ENCODE results near the gene PITPNC1.

GRCh38 chr17:67500261-67500660 is 123.2 kb downstream of the PITPNC1 start:
- TF ChIP-seq POLR2A (IDR thresholded peaks at IDR 0.05): no peak
- TF ChIP-seq, protein P1, sequence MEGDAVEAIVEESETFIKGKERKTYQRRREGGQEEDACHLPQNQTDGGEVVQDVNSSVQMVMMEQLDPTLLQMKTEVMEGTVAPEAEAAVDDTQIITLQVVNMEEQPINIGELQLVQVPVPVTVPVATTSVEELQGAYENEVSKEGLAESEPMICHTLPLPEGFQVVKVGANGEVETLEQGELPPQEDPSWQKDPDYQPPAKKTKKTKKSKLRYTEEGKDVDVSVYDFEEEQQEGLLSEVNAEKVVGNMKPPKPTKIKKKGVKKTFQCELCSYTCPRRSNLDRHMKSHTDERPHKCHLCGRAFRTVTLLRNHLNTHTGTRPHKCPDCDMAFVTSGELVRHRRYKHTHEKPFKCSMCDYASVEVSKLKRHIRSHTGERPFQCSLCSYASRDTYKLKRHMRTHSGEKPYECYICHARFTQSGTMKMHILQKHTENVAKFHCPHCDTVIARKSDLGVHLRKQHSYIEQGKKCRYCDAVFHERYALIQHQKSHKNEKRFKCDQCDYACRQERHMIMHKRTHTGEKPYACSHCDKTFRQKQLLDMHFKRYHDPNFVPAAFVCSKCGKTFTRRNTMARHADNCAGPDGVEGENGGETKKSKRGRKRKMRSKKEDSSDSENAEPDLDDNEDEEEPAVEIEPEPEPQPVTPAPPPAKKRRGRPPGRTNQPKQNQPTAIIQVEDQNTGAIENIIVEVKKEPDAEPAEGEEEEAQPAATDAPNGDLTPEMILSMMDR (IDR thresholded peaks at IDR 0.05 in 4 of 5, conservative IDR thresholded peaks at IDR 0.05 in 1 of 5): no peak

Data from gastrocnemius medialis (tissue), 4 donors.